Kidney (tissue), 14 donors: ENCODE measurements around the gene TTC17. TPM values are rescaled to one million over a fixed set of nuclear protein-coding genes. Genes with fewer than 3 reads are reported as not detected.

ENCODE experiments used
- DNase-seq, 5 donors: peaks; one replicate each; pipeline ENCODE4 v3.0.0-alpha.2; 2013 to 2020
- FAIRE-seq: peaks from 2 replicates; lab custom pipeline; 2012; peaks lifted over from hg19 to GRCh38; lab: Jason Lieb, UNC
- H3K27ac ChIP-seq, 2 donors: one replicate each; pipeline ENCODE4 v1.7.0; 2013; ENCODE audit warnings: low read depth in 2 of 2, low read length in 2 of 2, inconsistent platforms in 1 of 2
- H3K27me3 ChIP-seq: one replicate; pipeline ENCODE4 v1.7.1; 2013; ENCODE audit warnings: low read length, inconsistent platforms; ENCODE audit not compliant: control insufficient read depth, insufficient read depth
- H3K36me3 ChIP-seq, 3 donors: one replicate each; pipeline versions ENCODE4 v1.7.0 to v1.7.1; 2013; ENCODE audit warnings: low read length in 3 of 3, control low read depth in 1 of 3, inconsistent platforms in 1 of 3; ENCODE audit not compliant: insufficient read depth in 3 of 3, control insufficient read depth in 2 of 3
- H3K4me1 ChIP-seq, 3 donors: one replicate each; pipeline versions ENCODE4 v1.7.0 to v1.7.1; 2013; ENCODE audit warnings: low read length in 3 of 3, inconsistent platforms in 1 of 3, low read depth in 1 of 3; ENCODE audit not compliant: control insufficient read depth in 2 of 3, insufficient read depth in 2 of 3
- H3K4me3 ChIP-seq, 3 donors: one replicate each; pipeline versions ENCODE4 v1.7.0 to v1.8.1; 2013; ENCODE audit warnings: low read length in 3 of 3, control low read depth in 1 of 3, inconsistent platforms in 1 of 3
- H3K9ac ChIP-seq, 3 donors: one replicate each; pipeline versions ENCODE4 v1.7.0 to v1.7.1; 2013; ENCODE audit warnings: low read length in 3 of 3, control low read depth in 1 of 3, inconsistent platforms in 1 of 3
- H3K9me3 ChIP-seq, 3 donors: one replicate each; pipeline versions ENCODE4 v1.7.0 to v1.7.1; 2013; ENCODE audit warnings: low read length in 3 of 3, control low read depth in 1 of 3, inconsistent platforms in 1 of 3; ENCODE audit not compliant: control insufficient read depth in 2 of 3, insufficient read depth in 1 of 3
- intact Hi-C: fragments of 100-400 bp; cut with DNase I; formaldehyde crosslinking; loops from one replicate; pipeline ENCODE4 v1.11.1; 2022
- polyA plus RNA-seq: library from polyadenylated mRNA; stranded (reverse); fragments of 350-450 nt; fragmentation: Illumina TruSeq; extraction: RNeasy Lipid Tissue Mini Kit (QIAGEN cat#74804); gene quantifications from one replicate; pipeline ENCODE4 v1.2.3, GENCODE V29; 2014; ENCODE audit warnings: low read depth, low replicate concordance; ENCODE audit not compliant: insufficient read depth
- total RNA-seq: library from RNA; stranded (reverse); fragmentation: NEBNext Ultra II Directional; extraction: Animal tissue kit (Norgen Biotek cat#: 25700); gene quantifications from one replicate; pipeline ENCODE4 v1.2.1, GENCODE V29; 2021
- TF ChIP-seq, protein P1 (sequence below): IDR thresholded peaks from 3 replicates; pipeline ENCODE4 v1.5.1; 2012; ENCODE audit warnings: mild to moderate bottlenecking, moderate library complexity, borderline replicate concordance; ENCODE audit not compliant: insufficient read depth; ENCODE audit errors: extremely low read depth
- donor health status: control.
- donor health status: control.
- donor health status: control.
- donor health status: control.
- donor health status: control.
- donor health status: DM: yes; HTN: yes; CAD: no.
- donor health status: Normal renal cell carcinoma (clear cell type).

The TTC17 gene
- total and polyA plus RNA-seq, 2 donors from 2014 or later = 26.2 to 76.5 TPM

DNA sequence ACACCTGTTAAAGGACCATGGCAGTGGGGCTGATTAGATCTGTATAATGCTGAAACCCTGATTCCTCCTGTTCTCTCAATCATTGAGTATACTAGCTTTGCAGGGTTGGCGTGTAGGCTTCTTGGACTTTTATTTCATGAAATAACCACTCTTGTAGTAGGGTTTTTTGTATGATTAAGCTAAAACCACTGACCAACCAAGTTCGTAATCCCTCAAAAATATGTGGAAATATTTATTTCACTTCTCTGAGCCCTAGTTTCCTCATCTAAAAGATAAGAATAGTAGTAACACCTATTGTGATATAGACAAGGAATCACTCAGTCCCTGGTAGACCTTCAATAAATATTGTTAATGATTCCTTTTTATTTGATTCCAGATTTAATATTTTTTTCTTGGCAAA is 42.8 kb upstream of the TTC17 start:
- intact Hi-C loops = no loop called here
- Histone ChIP-seq H3K27me3 (no peaks in the 10 kb centered on the region), H3K27ac (no peak overlapping the region), H3K4me3 (no peak overlapping the region), H3K36me3 (peaks cover 0 to 5% (median 0%) of the 10 kb centered on the region in 3 donors), H3K4me1 (peaks cover 0 to 8% (median 3%) of the 10 kb centered on the region in 3 donors), H3K9ac (no peak overlapping the region), H3K9me3 (no peaks in the 10 kb centered on the region)
- DNase-seq (no peak), FAIRE-seq (no peak)
- TF ChIP-seq, protein P1, sequence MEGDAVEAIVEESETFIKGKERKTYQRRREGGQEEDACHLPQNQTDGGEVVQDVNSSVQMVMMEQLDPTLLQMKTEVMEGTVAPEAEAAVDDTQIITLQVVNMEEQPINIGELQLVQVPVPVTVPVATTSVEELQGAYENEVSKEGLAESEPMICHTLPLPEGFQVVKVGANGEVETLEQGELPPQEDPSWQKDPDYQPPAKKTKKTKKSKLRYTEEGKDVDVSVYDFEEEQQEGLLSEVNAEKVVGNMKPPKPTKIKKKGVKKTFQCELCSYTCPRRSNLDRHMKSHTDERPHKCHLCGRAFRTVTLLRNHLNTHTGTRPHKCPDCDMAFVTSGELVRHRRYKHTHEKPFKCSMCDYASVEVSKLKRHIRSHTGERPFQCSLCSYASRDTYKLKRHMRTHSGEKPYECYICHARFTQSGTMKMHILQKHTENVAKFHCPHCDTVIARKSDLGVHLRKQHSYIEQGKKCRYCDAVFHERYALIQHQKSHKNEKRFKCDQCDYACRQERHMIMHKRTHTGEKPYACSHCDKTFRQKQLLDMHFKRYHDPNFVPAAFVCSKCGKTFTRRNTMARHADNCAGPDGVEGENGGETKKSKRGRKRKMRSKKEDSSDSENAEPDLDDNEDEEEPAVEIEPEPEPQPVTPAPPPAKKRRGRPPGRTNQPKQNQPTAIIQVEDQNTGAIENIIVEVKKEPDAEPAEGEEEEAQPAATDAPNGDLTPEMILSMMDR = no peak

DNA sequence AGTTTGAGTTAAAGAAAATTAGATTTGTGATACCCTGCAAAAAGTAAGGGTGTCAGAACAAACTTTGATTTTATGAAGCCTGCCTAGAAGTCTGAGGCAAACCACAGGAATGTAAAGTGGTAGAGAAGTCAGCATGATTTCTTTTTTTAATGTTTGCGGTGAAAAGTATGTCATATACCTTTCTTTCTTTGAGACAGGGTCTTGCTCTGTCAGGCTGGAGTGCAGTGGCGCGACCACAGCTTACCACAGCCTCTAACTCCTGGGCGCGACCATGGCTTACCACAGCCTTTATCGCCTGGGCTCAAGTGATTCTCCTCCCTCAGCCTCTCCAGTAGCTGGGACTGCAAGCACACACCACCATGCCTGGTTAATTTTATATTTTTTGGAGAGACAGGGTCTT is 42.3 kb upstream of the TTC17 start:
- Histone ChIP-seq H3K4me1 (peaks cover 0 to 8% (median 3%) of the 10 kb centered on the region in 3 donors), H3K9me3 (no peaks in the 10 kb centered on the region), H3K36me3 (peaks cover 0 to 5% (median under 1%) of the 10 kb centered on the region in 3 donors), H3K27me3 (no peaks in the 10 kb centered on the region), H3K4me3 (no peak overlapping the region), H3K27ac (no peak overlapping the region), H3K9ac (no peak overlapping the region)
- no peak for FAIRE-seq
- TF ChIP-seq, protein P1 = no peak
- intact Hi-C loops = no loop called here
- DNase-seq = no peak

DNA sequence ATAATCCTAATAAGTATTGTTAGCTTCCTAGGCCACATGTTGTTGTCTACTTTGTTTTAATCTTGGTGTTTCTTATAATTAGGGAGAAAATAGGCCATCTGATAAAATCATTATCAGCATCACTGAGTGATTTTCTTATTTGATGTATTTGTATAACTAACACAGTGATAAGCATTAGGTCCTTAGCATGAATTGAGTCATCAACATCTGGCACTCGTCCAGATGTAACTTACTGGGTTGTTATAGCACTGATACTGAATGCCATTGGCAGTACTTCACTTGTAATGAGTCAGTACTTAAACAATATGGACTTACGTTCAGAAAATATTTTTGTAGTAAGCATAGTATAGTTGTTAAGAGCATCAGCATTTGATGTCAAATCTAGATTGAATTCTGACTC is 30.7 kb upstream of the TTC17 start:
- intact Hi-C loops = no loop called here
- Histone ChIP-seq H3K27ac (no peak overlapping the region), H3K9me3 (no peaks in the 10 kb centered on the region), H3K4me3 (no peak overlapping the region), H3K27me3 (no peaks in the 10 kb centered on the region), H3K9ac (no peak overlapping the region), H3K36me3 (peaks cover 10 to 69% (median 39%) of the 10 kb centered on the region in 3 donors), H3K4me1 (no peaks in the 10 kb centered on the region)
- TF ChIP-seq, protein P1 = no peak
- DNase-seq (no peak), FAIRE-seq (no peak)

DNA sequence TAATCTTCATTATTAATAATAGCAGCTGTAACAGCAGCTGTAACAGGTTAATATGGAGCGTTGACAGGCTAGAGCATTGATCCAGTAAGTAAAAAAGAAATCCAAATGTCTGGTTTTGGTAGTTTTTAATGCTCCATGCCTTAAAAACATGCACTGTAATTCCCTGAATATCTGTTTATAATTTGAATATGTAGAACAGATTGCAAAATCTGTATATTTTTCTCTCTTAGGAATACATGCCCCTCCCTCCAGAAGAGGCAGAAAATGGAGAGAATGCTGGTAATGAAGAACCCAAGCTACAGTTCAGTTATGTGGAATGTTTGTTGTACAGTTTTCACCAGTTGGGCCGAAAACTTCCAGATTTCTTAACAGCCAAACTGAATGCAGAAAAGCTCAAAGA is 30.2 kb upstream of the TTC17 start:
- Histone ChIP-seq H3K4me3 (no peak overlapping the region), H3K27ac (no peak overlapping the region), H3K9me3 (no peaks in the 10 kb centered on the region), H3K36me3 (peaks cover 7 to 66% (median 37%) of the 10 kb centered on the region in 3 donors), H3K9ac (no peak overlapping the region), H3K4me1 (no peaks in the 10 kb centered on the region), H3K27me3 (no peaks in the 10 kb centered on the region)
- DNase-seq = no peak
- intact Hi-C loops = no loop called here
- no peak for FAIRE-seq
- TF ChIP-seq, protein P1 = no peak
